Activated T-cell treated with anti-CD3 and anti-CD28 coated beads, Interleukin-2, amount 50 U/mL, for 24 hours (primary cell): ENCODE data around the gene TEKT2.

Experiments used
- DNase-seq: peaks from one replicate; pipeline ENCODE4 v3.0.0-alpha.2; 2020
- H3K27ac Mint-ChIP-seq: 2 replicates; pipeline ENCODE4 v1.8.0; 2020; ENCODE audit warnings: mild to moderate bottlenecking, mixed read lengths
- H3K27me3 Mint-ChIP-seq: 2 replicates; pipeline ENCODE4 v1.8.0; 2020; ENCODE audit warnings: mixed read lengths
- H3K36me3 Mint-ChIP-seq: 2 replicates; pipeline ENCODE4 v1.8.0; 2020; ENCODE audit warnings: low read depth, mixed read lengths
- H3K4me1 Mint-ChIP-seq: 2 replicates; pipeline ENCODE4 v1.8.0; 2020; ENCODE audit warnings: low read depth, mixed read lengths
- H3K4me3 Mint-ChIP-seq: 2 replicates; pipeline ENCODE4 v1.8.0; 2020; ENCODE audit warnings: mild to moderate bottlenecking, moderate library complexity, mixed read lengths
- H3K9me3 Mint-ChIP-seq: 2 replicates; pipeline ENCODE4 v1.8.0; 2020; ENCODE audit warnings: mixed read lengths

The TEKT2 gene

GRCh38 chr1:36093226-36093625 is 9.3 kb downstream of the TEKT2 start:
- H3K4me3 Mint-ChIP-seq = no peak overlapping the region

GRCh38 chr1:36093929-36094328 is 10.0 kb downstream of the TEKT2 start:
- Mint-ChIP-seq H3K4me1 (peaks cover 20% of the 10 kb centered on the region), H3K27ac (peak overlapping the region; percentile 61), H3K36me3 (peaks cover 70% of the 10 kb centered on the region), H3K4me3 (no peak overlapping the region), H3K9me3 (no peaks in the 10 kb centered on the region), H3K27me3 (no peaks in the 10 kb centered on the region)
- no peak for DNase-seq

More at GRCh38 chr1:36093226-36093625, 9.3 kb downstream of the TEKT2 start:
- Mint-ChIP-seq H3K27me3 (no peaks in the 10 kb centered on the region), H3K27ac (peak overlapping the region; percentile 61), H3K4me1 (peaks cover 22% of the 10 kb centered on the region), H3K9me3 (no peaks in the 10 kb centered on the region), H3K36me3 (peaks cover 70% of the 10 kb centered on the region)
- no peak for DNase-seq

GRCh38 chr1:36094621-36095061 is 10.7 kb downstream of the TEKT2 start:
- H3K9me3 Mint-ChIP-seq = no peaks in the 10 kb centered on the region
- H3K36me3 Mint-ChIP-seq = peaks cover 64% of the 10 kb centered on the region
- DNase-seq = no peak
- peaks cover 15% of the 10 kb centered on the region for H3K4me1 Mint-ChIP-seq
- H3K27ac Mint-ChIP-seq = peak overlapping the region; percentile 52
- H3K4me3 Mint-ChIP-seq = no peak overlapping the region
- H3K27me3 Mint-ChIP-seq = no peaks in the 10 kb centered on the region

DNA sequence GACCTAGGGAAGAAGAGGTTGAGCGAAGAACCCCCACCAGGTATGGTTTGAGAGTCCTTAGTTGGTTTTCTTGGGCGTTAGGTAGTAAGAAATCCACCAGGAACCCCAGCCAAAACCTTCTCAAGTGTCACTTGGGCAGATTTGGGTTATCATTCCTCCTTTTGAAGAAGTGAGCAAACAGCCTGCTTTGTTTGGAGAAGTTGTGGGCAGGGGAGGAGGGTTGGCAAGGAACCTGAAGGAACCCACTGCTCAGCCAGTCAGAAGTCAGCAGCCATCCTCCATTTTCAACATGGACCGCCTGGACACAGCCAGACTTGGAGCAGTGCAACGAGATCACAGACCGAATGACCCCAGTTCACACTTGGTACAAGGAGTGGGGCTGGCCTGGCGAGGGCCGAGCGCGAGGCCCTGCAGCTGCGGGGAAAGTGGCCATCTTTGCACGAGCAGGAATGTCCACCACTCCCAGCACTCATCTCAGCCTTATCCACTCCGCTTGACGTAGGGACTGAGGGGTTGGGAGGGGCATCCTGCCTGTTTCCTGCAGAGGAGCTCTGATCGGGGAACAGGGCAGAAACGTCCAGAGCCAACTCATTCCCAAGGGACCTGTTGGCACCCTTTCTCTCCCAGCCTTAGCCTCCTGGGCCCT is 12.0 kb downstream of the TEKT2 start:
- H3K27me3 Mint-ChIP-seq = no peaks in the 10 kb centered on the region
- H3K36me3 Mint-ChIP-seq = peaks cover 58% of the 10 kb centered on the region
- no peaks in the 10 kb centered on the region for H3K9me3 Mint-ChIP-seq
- H3K4me1 Mint-ChIP-seq = peaks cover 13% of the 10 kb centered on the region
- no peak overlapping the region for H3K27ac Mint-ChIP-seq
- H3K4me3 Mint-ChIP-seq = no peak overlapping the region
- no peak for DNase-seq

GRCh38 chr1:36096500-36097432 is 12.9 kb downstream of the TEKT2 start:
- H3K27me3 Mint-ChIP-seq = no peaks in the 10 kb centered on the region
- H3K27ac Mint-ChIP-seq = peak overlapping the region; percentile 8
- H3K4me3 Mint-ChIP-seq = no peak overlapping the region
- DNase-seq = no peak
- H3K36me3 Mint-ChIP-seq = peaks cover 49% of the 10 kb centered on the region
- no peaks in the 10 kb centered on the region for H3K9me3 Mint-ChIP-seq
- peaks cover 6% of the 10 kb centered on the region for H3K4me1 Mint-ChIP-seq

DNA sequence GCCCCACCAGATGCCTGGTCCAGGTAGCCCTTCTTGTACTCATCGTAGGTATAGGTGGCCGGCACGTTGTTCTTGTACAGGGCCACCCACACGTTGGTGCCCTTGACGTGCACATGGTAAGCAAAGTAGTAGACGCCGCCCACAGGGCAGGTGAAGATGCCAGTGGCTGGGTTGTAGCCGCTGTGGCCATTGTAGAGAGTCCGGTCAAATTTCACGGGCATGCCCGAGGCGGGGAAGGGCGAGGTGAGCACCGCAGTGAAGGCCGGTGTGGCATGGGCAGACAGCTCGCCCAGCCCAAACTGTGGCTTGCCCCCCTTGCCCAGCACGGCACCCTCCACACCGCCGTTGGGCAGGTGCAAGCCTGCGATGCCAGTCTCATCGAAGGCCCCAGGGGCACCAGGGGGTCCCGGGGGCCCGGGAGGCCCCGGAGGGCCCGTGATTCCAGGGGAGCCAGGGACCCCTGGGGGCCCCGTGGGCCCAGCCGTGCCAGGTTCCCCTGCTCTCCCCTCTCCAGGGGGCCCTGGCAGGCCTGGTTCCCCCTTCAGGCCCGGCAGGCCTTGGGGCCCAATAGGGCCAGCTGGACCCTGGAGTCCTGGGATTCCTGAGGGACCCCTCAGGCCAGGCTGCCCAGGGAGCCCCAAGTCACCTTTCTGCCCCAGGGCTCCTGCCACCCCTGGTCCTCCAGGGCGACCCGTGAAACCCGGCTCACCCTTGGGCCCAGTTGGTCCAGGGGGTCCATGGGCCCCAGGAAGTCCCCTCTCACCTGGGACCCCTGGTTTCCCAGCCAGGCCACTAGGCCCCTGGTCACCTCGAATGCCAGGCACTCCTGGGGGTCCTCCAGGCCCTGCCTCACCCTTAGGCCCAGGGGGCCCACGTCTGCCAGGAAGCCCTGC is 14.0 kb downstream of the TEKT2 start:
- DNase-seq = no peak
- no peaks in the 10 kb centered on the region for H3K27me3 Mint-ChIP-seq
- no peak overlapping the region for H3K4me3 Mint-ChIP-seq
- no peak overlapping the region for H3K27ac Mint-ChIP-seq
- peaks cover 37% of the 10 kb centered on the region for H3K36me3 Mint-ChIP-seq
- H3K4me1 Mint-ChIP-seq = peaks cover 4% of the 10 kb centered on the region
- no peaks in the 10 kb centered on the region for H3K9me3 Mint-ChIP-seq

GRCh38 chr1:36098650-36099365 is 14.9 kb downstream of the TEKT2 start:
- H3K36me3 Mint-ChIP-seq = peaks cover 29% of the 10 kb centered on the region
- no peak overlapping the region for H3K4me3 Mint-ChIP-seq
- H3K4me1 Mint-ChIP-seq = peaks cover 4% of the 10 kb centered on the region
- H3K27me3 Mint-ChIP-seq = no peaks in the 10 kb centered on the region
- no peak for DNase-seq
- no peak overlapping the region for H3K27ac Mint-ChIP-seq
- H3K9me3 Mint-ChIP-seq = no peaks in the 10 kb centered on the region

DNA sequence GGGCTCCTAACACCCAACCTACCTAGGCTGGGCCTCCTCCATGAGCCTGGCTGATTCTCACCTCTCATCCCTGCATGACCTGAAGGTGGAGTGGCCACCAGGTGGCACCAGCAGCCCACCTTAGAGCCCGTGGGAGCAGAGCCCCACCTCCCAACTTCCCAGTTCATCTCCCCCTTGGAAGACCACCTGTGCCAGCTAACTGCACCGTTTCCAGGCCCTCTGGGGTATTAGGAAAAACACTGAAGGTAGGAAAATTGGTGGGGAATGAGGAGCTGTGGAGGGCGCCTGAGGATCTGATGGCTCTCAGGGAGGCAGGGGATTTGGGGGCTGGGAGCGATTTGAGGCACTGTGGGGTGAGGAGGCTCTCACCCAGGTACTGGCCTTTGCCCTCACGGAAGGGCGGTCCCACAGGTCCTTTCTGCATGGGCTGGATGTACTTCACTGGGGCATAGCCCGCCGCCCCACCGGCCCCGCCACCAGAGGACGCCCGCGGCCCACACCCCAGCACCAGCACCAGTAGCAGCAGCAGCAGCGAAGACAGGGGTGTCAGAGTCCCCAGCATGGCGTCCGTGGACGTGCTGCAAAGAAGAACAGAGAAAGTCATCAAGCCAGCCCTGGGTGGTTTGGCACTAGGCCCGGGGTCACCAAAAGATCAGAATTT is 15.9 kb downstream of the TEKT2 start:
- no peak overlapping the region for H3K27ac Mint-ChIP-seq
- DNase-seq = peak; percentile 84
- peaks cover 4% of the 10 kb centered on the region for H3K4me1 Mint-ChIP-seq
- H3K4me3 Mint-ChIP-seq = peak overlapping the region; percentile 12
- H3K36me3 Mint-ChIP-seq = peaks cover 19% of the 10 kb centered on the region
- no peaks in the 10 kb centered on the region for H3K27me3 Mint-ChIP-seq
- no peaks in the 10 kb centered on the region for H3K9me3 Mint-ChIP-seq

- Mint-ChIP-seq H3K36me3 (peaks cover 15% of the 10 kb centered on the region), H3K4me1 (peaks cover 4% of the 10 kb centered on the region), H3K27ac (no peak overlapping the region), H3K9me3 (no peaks in the 10 kb centered on the region), H3K27me3 (no peaks in the 10 kb centered on the region), H3K4me3 (no peak overlapping the region)
- DNase-seq = no peak
These were observed 16.5 kb downstream of the TEKT2 start for GRCh38 chr1:36100376-36100775.

GRCh38 chr1:36101546-36101945 is 17.7 kb downstream of the TEKT2 start:
- Mint-ChIP-seq H3K9me3 (no peaks in the 10 kb centered on the region), H3K36me3 (peaks cover 4% of the 10 kb centered on the region), H3K27ac (no peak overlapping the region), H3K4me3 (no peak overlapping the region), H3K4me1 (peaks cover 4% of the 10 kb centered on the region), H3K27me3 (no peaks in the 10 kb centered on the region)
- no peak for DNase-seq

DNA sequence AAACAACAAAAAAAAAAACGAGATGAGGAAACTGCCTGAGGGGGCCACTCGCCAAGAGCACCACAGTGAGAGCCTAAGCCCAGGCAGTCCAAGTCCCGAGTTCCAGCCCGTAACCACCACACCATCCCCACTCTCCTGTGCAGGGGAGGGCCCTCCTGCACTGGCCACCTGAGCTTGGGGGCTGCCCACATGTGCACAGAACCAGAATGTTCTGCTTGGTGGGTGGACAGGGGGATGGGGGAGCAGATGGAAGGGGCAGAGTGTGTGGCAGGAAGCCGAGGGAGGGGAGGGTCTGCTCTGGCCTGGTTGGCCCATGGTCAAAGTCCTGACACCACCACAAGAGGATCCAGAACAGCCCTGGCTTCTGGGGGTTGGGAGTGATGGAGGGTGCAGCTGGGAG is 22.4 kb downstream of the TEKT2 start:
- Mint-ChIP-seq H3K9me3 (no peaks in the 10 kb centered on the region), H3K36me3 (no peaks in the 10 kb centered on the region), H3K4me3 (no peak overlapping the region), H3K27ac (no peak overlapping the region), H3K4me1 (peaks cover 22% of the 10 kb centered on the region), H3K27me3 (no peaks in the 10 kb centered on the region)
- no peak for DNase-seq

GRCh38 chr1:36107394-36107793 is 23.5 kb downstream of the TEKT2 start:
- no peak for DNase-seq
- Mint-ChIP-seq H3K27me3 (no peaks in the 10 kb centered on the region), H3K36me3 (no peaks in the 10 kb centered on the region), H3K27ac (peak overlapping the region; percentile 47), H3K9me3 (no peaks in the 10 kb centered on the region), H3K4me1 (peaks cover 24% of the 10 kb centered on the region), H3K4me3 (no peak overlapping the region)

GRCh38 chr1:36108314-36108713 is 24.4 kb downstream of the TEKT2 start:
- Mint-ChIP-seq H3K27ac (no peak overlapping the region), H3K9me3 (no peaks in the 10 kb centered on the region), H3K4me3 (no peak overlapping the region), H3K36me3 (no peaks in the 10 kb centered on the region), H3K27me3 (no peaks in the 10 kb centered on the region), H3K4me1 (peaks cover 24% of the 10 kb centered on the region)
- no peak for DNase-seq
